Stomach (tissue), 9 donors: ENCODE data around the gene EIF1B. TPM values are rescaled to one million over a fixed set of nuclear protein-coding genes. Genes with fewer than 3 reads are reported as not detected.

Experiments used
- DNase-seq, 2 donors: peaks; one replicate each; pipeline versions ENCODE4 v3.0.0 to v3.0.0-alpha.2; 2013 to 2019
- H3K27ac ChIP-seq, 5 donors: fragments of 200-600 bp in 4 of 5; sonication (generic) in 4 of 5; one replicate each; pipeline ENCODE4 v1.5.1; 2013 to 2019; ENCODE audit warnings: mild to moderate bottlenecking in 1 of 5, moderate library complexity in 1 of 5
- H3K27me3 ChIP-seq, 3 donors: fragments of 200-600 bp; sonication (generic); one replicate each; pipeline ENCODE4 v1.5.1; 2017 to 2019; ENCODE audit warnings: mixed run types in 1 of 3
- H3K36me3 ChIP-seq, 4 donors: fragments of 200-600 bp; sonication (generic); 1 replicate in 3 of 4; 2 replicates in 1 of 4; pipeline ENCODE4 v1.5.1; 2016 to 2019
- H3K4me1 ChIP-seq, 4 donors: fragments of 200-600 bp; sonication (generic); one replicate each; pipeline ENCODE4 v1.5.1; 2016 to 2019
- H3K4me3 ChIP-seq, 4 donors: fragments of 200-600 bp; sonication (generic) in 3 of 4; one replicate each; pipeline ENCODE4 v1.5.1; 2016 to 2019; ENCODE audit warnings: mild to moderate bottlenecking in 1 of 4
- H3K9me3 ChIP-seq, 4 donors: fragments of 200-600 bp; sonication (generic); one replicate each; pipeline ENCODE4 v1.5.1; 2016 to 2019
- EP300 ChIP-seq: sonication (generic); formaldehyde crosslinking; IDR thresholded peaks from one replicate; pipeline ENCODE4 v1.6.1; 2017; ENCODE audit warnings: antibody characterized with exemption
- POLR2A ChIP-seq, 4 donors: fragments of 450-650 bp; IDR thresholded peaks; one replicate each; pipeline ENCODE4 v1.6.1; 2016; ENCODE audit warnings: antibody characterized with exemption in 4 of 4, control low read depth in 2 of 4, mild to moderate bottlenecking in 1 of 4, moderate library complexity in 1 of 4
- POLR2AphosphoS5 ChIP-seq, 3 donors: sonication (generic); formaldehyde crosslinking; IDR thresholded peaks; one replicate each; pipeline ENCODE4 v1.6.1; 2016; ENCODE audit warnings: antibody characterized with exemption in 3 of 3
- WGBS, 5 donors: extraction: QIAGEN DNeasy Blood & Tissue Kit in 3 of 5; methylation state at CpG; one replicate each; pipeline versions ENCODE4 v1.1.5 to v1.1.7; 2013 to 2018; 5-methylcytosine and 5-hydroxymethylcytosine counted together
- intact Hi-C: fragments of 100-400 bp; cut with DNase I; formaldehyde crosslinking; loops from one replicate; pipeline ENCODE4 v1.15.1; 2023; ENCODE audit warnings: low total_unique reads
- polyA plus RNA-seq, 3 donors: library from polyadenylated mRNA; stranded (reverse); fragments of 200-250 nt; gene quantifications; one replicate each; pipeline ENCODE4 v1.2.3, GENCODE V29; 2013
- total RNA-seq, 5 donors: library from RNA; depleted of rRNA; stranded (reverse); fragments of >200 nt; gene quantifications; one replicate each; pipeline versions ENCODE4 v1.1.0 to v1.2.3, GENCODE V29; 2014 to 2016
- TF ChIP-seq, protein P1 (sequence below), 7 experiments: fragments of 450-650 bp in 4 of 7; fragments of 200-600 bp in 3 of 7; sonication (generic) in 3 of 7; IDR thresholded peaks; one replicate each; pipeline ENCODE4 v1.5.1; 2016 to 2019; ENCODE audit warnings: antibody characterized with exemption in 7 of 7, control low read depth in 2 of 7, mild to moderate bottlenecking in 1 of 7
- donor health status: healthy with polysubstance abuse.
- donor health status: Bipolar disorder and iron deficiency.
- donor health status: healthy.

The EIF1B gene
- total and polyA plus RNA-seq, 8 donors, result 2.6 to 76.8 (median 39.8) TPM

DNA sequence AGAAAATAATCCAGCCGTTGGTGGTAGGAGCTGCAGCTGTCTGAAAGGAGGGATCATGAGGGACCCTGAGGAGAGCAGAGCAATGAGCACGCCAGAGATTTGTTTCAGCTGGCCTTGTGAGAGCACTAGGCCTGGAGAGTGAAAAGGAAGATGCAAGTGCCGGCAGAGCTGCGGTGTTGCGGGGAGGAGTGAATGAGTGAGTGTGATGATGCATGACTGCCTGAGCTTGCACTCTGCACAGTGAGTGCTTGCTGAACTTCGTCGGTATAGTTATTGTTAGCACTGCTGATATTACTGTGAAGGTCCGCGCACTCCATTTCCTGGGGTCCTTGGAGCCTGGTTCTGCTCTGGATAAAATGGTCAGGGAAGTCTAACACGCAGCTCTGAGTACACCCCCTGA is 23.2 kb downstream of the EIF1B start:
- no peaks in the 10 kb centered on the region for H3K36me3 ChIP-seq
- TF ChIP-seq EP300 (no peak), POLR2A (IDR thresholded peaks at IDR 0.05) (no peak), POLR2AphosphoS5 (IDR thresholded peaks at IDR 0.05) (no peak)
- TF ChIP-seq, protein P1, sequence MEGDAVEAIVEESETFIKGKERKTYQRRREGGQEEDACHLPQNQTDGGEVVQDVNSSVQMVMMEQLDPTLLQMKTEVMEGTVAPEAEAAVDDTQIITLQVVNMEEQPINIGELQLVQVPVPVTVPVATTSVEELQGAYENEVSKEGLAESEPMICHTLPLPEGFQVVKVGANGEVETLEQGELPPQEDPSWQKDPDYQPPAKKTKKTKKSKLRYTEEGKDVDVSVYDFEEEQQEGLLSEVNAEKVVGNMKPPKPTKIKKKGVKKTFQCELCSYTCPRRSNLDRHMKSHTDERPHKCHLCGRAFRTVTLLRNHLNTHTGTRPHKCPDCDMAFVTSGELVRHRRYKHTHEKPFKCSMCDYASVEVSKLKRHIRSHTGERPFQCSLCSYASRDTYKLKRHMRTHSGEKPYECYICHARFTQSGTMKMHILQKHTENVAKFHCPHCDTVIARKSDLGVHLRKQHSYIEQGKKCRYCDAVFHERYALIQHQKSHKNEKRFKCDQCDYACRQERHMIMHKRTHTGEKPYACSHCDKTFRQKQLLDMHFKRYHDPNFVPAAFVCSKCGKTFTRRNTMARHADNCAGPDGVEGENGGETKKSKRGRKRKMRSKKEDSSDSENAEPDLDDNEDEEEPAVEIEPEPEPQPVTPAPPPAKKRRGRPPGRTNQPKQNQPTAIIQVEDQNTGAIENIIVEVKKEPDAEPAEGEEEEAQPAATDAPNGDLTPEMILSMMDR (IDR thresholded peaks at IDR 0.05), result no peak
- H3K9me3 ChIP-seq, result no peaks in the 10 kb centered on the region
- no peak overlapping the region for H3K27ac ChIP-seq
- H3K27me3 ChIP-seq, result no peaks in the 10 kb centered on the region
- WGBS, 5 donors, result 87 to 96% (median 91%) methylated on average over 10 of the region's 10 CpGs
- no peak for DNase-seq
- peaks cover 0 to 2% (median 0%) of the 10 kb centered on the region in 4 donors for H3K4me1 ChIP-seq
- intact Hi-C loops, result no loop called here
- H3K4me3 ChIP-seq, result no peak overlapping the region

DNA sequence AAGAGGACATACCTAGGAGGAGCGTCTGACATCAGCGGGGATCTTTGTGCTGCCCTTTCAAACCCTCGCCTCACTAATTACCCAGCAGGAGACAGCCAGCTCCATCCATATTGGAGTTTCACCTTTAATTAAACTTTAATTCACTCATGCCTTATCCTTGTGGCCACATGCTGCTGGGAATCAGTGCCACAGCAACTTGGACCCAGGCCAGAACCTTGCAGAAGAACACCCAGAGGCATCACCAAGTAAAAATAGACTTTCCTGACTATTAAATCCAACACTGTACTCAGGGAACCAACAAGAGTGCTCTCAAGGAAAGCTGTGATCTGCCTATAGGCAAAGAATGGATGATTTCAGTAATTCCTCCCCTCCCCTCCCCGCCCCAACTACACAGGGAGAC is 23.9 kb downstream of the EIF1B start:
- Histone ChIP-seq H3K4me3 (no peak overlapping the region), H3K27me3 (no peaks in the 10 kb centered on the region), H3K36me3 (no peaks in the 10 kb centered on the region), H3K4me1 (no peaks in the 10 kb centered on the region), H3K9me3 (no peaks in the 10 kb centered on the region), H3K27ac (no peak overlapping the region)
- TF ChIP-seq EP300, result no peak
- no peak for TF ChIP-seq POLR2AphosphoS5 (IDR thresholded peaks at IDR 0.05)
- TF ChIP-seq POLR2A (IDR thresholded peaks at IDR 0.05), result no peak
- TF ChIP-seq, protein P1 (IDR thresholded peaks at IDR 0.05), result no peak
- intact Hi-C loops, result no loop called here
- no peak for DNase-seq
- WGBS, 5 donors, result 80 to 91% (median 85%) methylated on average over 4 of the region's 4 CpGs

- H3K36me3 ChIP-seq, result no peaks in the 10 kb centered on the region
- intact Hi-C loops, result no loop called here
- 59 to 77% (median 76%) methylated on average over 4 of the region's 4 CpGs for WGBS, 5 donors
- H3K27me3 ChIP-seq, result no peaks in the 10 kb centered on the region
- H3K4me3 ChIP-seq, result no peak overlapping the region
- DNase-seq, result no peak
- no peaks in the 10 kb centered on the region for H3K9me3 ChIP-seq
- no peak overlapping the region for H3K27ac ChIP-seq
- no peaks in the 10 kb centered on the region for H3K4me1 ChIP-seq
- TF ChIP-seq, protein P1 (IDR thresholded peaks at IDR 0.05), result no peak
- no peak for TF ChIP-seq POLR2A (IDR thresholded peaks at IDR 0.05)
- TF ChIP-seq EP300, result no peak
- TF ChIP-seq POLR2AphosphoS5 (IDR thresholded peaks at IDR 0.05), result no peak
Observed at GRCh38 chr3:40333852-40334251, 24.3 kb downstream of the EIF1B start.

GRCh38 chr3:40336101-40336500 is 26.6 kb downstream of the EIF1B start:
- 70 to 81% (median 75%) methylated on average over 1 of the region's 1 CpG for WGBS, 5 donors
- intact Hi-C loops, result no loop called here
- H3K9me3 ChIP-seq, result no peaks in the 10 kb centered on the region
- no peak for DNase-seq
- no peaks in the 10 kb centered on the region for H3K36me3 ChIP-seq
- H3K27me3 ChIP-seq, result no peaks in the 10 kb centered on the region
- TF ChIP-seq EP300 (no peak), POLR2A (IDR thresholded peaks at IDR 0.05) (no peak), POLR2AphosphoS5 (IDR thresholded peaks at IDR 0.05) (no peak)
- TF ChIP-seq, protein P1 (IDR thresholded peaks at IDR 0.05), result no peak
- H3K4me1 ChIP-seq, result no peaks in the 10 kb centered on the region
- no peak overlapping the region for H3K4me3 ChIP-seq
- H3K27ac ChIP-seq, result no peak overlapping the region
